ENCODE measurements around the gene AKAP14. TPM values are rescaled to one million over a fixed set of nuclear protein-coding genes. Genes with fewer than 3 reads are reported as not detected.

AKAP14 gene
- not detected in 2 replicates for total RNA-seq

DNA sequence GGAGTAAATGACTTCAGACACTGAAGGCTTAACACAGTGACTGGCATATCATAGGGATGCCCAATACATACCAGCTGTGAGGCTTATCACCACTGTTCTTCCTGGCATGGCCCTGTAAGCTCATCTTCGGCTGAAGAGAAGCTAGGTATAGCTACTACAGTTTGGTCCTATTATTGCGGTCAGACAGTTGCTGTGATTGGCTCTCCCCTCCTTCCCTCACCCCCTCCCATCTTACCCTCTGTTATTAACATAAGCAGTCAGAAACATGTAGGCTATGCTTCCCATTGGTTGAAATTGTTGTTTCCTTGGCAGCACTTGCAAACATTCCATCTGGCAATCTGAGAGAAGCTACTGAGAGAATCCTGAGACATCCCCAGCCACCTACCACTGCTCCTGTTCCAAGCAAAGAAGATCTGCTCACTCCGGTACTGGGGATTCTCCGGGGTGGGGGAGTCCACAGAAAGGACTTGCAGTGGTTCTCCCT is at the start of gene AKAP14:
Gene AKAP14 (plus strand): TSS at position 51 of the 484 bp plus-strand sequence. CDS start 7,331 bp downstream, outside the sequence.

DNA sequence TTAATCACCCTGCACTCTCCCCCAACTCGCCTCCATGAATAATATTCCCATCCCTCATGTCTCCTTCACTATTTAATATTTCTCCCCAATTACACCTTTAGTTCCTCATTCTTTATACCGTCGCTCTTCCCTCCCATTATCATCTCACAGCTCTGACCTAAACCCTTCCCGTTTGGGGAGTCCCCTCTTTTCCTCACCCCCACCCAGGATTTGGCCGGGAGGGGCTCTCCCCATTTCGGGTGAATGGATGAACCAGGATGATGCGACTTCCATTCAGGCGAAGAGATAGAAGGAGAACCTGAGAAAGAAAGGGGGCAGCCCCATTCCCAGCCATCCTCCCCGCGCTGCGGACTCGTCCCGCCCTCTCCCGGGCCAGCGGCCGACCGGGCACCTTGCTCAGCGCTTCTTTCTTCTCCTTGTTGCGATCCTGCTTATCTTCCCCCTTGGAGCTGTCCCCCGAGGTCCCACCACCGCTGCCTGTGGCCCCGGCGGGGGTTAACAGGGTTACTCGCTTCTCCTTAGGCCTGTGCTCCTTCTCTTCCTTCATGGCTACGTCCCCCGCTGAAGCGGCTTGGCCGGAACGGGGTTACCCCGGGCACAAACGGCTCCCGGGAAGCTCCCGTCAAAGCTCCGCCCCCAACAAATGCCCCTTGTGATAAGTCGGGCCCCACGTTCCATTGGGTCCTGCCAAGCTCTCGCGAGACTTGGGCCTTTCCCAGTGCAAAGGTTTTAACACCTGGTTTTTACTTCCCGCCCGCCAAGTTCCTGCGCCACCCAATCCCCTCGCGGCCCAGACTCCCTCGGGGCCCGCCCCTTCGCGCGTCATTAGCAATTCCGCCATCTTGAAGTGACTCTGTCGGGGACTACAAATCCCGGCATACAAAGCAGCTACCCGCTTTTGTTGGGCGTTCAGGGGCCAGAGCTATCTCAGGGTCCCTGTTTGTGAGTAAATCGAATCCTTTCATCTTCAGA is 43.0 kb upstream of the AKAP14 start, which contains the start of gene UPF3B:
Gene UPF3B (minus strand): TSS at position 582 of the 972 bp plus-strand sequence. CDS start 35 bp downstream, at position 547.

DNA sequence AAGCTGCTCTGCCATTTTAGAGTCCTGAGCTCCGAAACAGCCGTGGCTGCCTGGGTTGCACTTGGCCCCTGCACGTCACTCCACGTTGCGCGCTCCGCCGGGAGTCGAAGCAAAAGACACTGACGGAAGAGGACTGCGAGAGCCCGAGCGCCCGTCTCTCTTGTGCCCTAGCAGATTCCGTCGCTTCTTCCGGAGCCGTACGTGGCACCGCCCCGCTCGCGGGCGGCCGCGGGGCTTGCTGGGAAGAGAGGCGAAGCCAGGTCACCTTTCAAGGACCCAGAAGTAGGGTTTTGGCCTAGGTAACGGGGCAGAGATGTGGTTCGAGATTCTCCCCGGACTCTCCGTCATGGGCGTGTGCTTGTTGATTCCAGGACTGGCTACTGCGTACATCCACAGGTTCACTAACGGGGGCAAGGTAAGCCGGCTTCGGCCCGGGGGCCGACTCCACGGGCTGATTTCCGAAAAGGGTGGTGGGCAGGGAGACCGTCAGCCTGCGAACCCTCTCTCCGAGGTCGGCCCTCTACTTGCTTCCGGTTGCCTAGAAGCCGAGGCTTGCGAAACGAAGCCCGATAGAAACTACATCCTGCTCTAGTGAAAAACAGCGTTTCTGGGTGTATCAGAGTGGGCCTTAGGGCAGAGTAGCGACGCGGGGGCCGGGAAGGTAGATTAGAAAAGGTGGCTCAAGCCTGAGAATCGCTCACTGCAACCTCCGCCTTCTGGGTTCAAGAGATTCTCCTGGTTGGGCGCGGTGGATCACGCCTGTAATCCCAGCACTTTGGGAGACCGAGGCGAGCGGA is 23.9 kb upstream of the AKAP14 start, which contains the start of the genes NDUFA1 and RNF113A:
Gene NDUFA1 (plus strand): TSS at position 234 of the 797 bp plus-strand sequence. CDS start 80 bp downstream, at position 314.
Gene RNF113A (minus strand): TSS at position 135 of the 797 bp plus-strand sequence. CDS start 120 bp downstream, at position 15.

DNA sequence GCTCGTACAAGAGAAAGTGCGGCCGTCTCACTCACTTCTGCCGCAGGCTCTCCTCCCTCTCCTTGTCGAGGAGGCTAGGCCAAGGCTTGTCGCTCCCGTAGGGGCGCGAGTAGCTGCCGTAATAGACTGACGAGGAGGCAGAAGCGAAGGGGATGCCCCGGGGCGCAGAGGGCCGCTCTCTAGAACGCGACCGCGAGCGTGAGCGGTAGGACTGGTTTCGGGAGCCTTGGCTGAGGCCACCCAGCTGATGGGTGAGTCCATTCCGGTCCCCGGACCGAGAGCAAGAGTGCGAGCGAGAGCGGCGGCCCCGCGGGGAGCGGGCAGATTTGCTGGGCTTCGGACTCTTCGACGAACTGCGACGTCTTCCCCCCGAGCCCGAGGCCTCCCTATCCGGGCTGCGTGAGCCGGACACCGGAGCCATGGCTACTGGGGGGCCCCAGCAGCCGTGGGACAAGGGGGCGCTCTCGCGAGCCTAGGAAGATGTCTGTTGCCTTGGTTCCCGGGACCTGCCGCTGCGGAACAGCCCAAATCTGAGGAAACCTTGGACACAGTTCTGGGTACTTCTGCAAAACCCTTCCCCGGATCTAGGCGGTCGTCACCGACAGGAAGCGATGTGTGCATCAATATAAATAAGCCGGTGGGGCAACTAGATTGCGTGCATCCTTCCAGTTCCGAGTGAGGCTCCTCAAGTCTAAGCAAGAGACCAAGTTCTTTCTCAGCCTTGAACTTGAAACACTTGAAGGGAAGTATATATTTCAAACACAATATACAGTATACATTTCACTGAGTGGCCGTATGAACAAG is 47.7 kb downstream of the AKAP14 start, which contains the start of gene NKAP:
Gene NKAP (minus strand): TSS at position 567 of the 804 bp plus-strand sequence. CDS start 146 bp downstream, at position 421.

Other genes with a start within 250 kb of the AKAP14 start
- 2.9 and 7.0 TPM in 2 replicates for gene SEPTIN6, start 202.7 kb upstream of the AKAP14 start, total RNA-seq
- not detected in 2 replicates for gene SOWAHD, start 137.3 kb upstream of the AKAP14 start, total RNA-seq
- gene RPL39, start 104.3 kb upstream of the AKAP14 start, total RNA-seq, result 811 and 2,244 TPM in 2 replicates
- gene UPF3B, start 42.9 kb upstream of the AKAP14 start, total RNA-seq, result 1.1 and 2.0 TPM in 2 replicates
- gene RNF113A, start 24.2 kb upstream of the AKAP14 start, total RNA-seq, result 10.4 and 11.8 TPM in 2 replicates
- gene NDUFA1, start 24.1 kb upstream of the AKAP14 start, total RNA-seq, result 44.8 and 51.1 TPM in 2 replicates
- 2.9 and 4.5 TPM in 2 replicates for gene NKAP, start 47.9 kb downstream of the AKAP14 start, total RNA-seq
- not detected in 2 replicates for gene RHOXF2B, start 181.8 kb downstream of the AKAP14 start, total RNA-seq
- not detected in 2 replicates for gene RHOXF1, start 220.0 kb downstream of the AKAP14 start, total RNA-seq

Measured in subcutaneous preadipocyte (primary cell).